LNCaP clone FGC (cell line): ENCODE data around the gene ADK.
"Not testable (repeated sequence)": the region's sequence is repeated elsewhere in the genome, so short reads cannot be mapped to it uniquely, and the experiment has no call there.

Experiments
- DNase-seq: peaks from one replicate; pipeline ENCODE4 v3.0.0-alpha.2; 2011; ENCODE audit warnings: low read depth
- H3K4me3 ChIP-seq: 2 replicates; pipeline ENCODE4 v1.5.1; 2011; ENCODE audit warnings: mild to moderate bottlenecking, low read depth, low read length, control low read depth
- CTCF ChIP-seq: IDR thresholded peaks from 2 replicates; pipeline ENCODE4 v1.5.1; 2012; ENCODE audit warnings: mild to moderate bottlenecking; ENCODE audit not compliant: control insufficient read depth, insufficient read depth; ENCODE audit errors: extremely low read depth

The ADK gene

GRCh38 chr10:74293686-74294371, 142.8 kb downstream of the ADK start:
- TF ChIP-seq CTCF: no peak
- DNase-seq: no peak
- no peak overlapping the region for H3K4me3 ChIP-seq

GRCh38 chr10:74297389-74298080, 146.5 kb downstream of the ADK start:
- no peak for TF ChIP-seq CTCF

GRCh38 chr10:74300074-74300621, 149.1 kb downstream of the ADK start:
- H3K4me3 ChIP-seq, DNase-seq: not testable (repeated sequence)

More at GRCh38 chr10:74297389-74298080, 146.5 kb downstream of the ADK start:
- no peak overlapping the region for H3K4me3 ChIP-seq
- no peak for DNase-seq

DNA sequence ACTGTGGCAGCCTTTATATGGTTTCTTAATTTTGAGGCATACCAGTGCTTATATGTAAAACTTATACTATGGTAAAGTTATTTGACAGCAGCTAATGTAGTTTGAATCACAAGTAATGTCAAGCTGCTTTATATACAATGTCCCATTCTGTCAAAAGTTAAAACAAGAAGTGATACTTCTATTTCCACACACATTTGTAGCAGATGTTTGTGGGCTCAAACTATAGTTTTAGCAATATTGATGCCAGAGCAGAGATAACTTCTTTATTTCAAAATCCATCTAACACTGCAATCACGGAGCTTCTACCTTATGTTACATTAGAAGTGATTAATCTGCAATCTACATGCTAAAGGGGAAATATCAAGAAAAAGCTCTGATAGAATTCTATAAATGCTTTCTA, 149.6 kb downstream of the ADK start:
- TF ChIP-seq CTCF: no peak
- no peak for DNase-seq
- no peak overlapping the region for H3K4me3 ChIP-seq

DNA sequence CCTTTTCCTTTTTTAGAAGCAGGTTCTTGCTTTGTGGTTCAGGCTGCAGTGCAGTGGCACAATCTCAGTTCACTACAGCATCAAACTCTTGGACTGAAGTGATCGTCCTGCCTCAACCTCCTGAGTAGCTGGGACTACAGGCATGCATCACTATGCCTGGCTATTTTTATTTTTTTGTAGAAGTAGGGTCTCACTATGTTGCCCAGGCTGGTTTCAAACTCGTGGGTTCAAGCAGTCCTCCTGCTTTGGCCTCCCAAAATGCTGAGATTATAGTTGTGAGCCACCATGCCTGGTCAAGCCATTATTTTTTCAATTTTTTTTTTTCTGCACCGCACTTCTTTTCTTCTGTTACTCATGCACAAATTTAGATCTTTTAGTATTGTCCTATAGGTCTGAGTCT, 154.7 kb downstream of the ADK start:
- H3K4me3 ChIP-seq: no peak overlapping the region
- TF ChIP-seq CTCF: no peak
- DNase-seq: no peak

GRCh38 chr10:74306227-74306982, 155.4 kb downstream of the ADK start:
- no peak for TF ChIP-seq CTCF
- no peak for DNase-seq

GRCh38 chr10:74307061-74307651, 156.1 kb downstream of the ADK start:
- no peak overlapping the region for H3K4me3 ChIP-seq
- DNase-seq: no peak
- TF ChIP-seq CTCF: no peak

More at GRCh38 chr10:74306227-74306982, 155.4 kb downstream of the ADK start:
- H3K4me3 ChIP-seq: no peak overlapping the region
